ENCODE data around the gene HDAC4.

HDAC4 gene

GRCh38 chr2:239264492-239264837, 136.4 kb downstream of the HDAC4 start:
- TF ChIP-seq GATA3 (IDR thresholded peaks at IDR 0.05; ENCODE audit: low read depth, low read length): no peak
- TF ChIP-seq GATA2 (IDR thresholded peaks at IDR 0.05; ENCODE audit: low read depth, low read length): no peak

- no peak for TF ChIP-seq GATA2 (IDR thresholded peaks at IDR 0.05; ENCODE audit: low read depth, low read length)
- TF ChIP-seq GATA3 (IDR thresholded peaks at IDR 0.05; ENCODE audit: low read depth, low read length): no peak
These were observed 136.9 kb downstream of the HDAC4 start for GRCh38 chr2:239263669-239264491.

GRCh38 chr2:239263231-239263630, 137.6 kb downstream of the HDAC4 start:
- no peak for TF ChIP-seq GATA2 (IDR thresholded peaks at IDR 0.05; ENCODE audit: low read depth, low read length)
- TF ChIP-seq GATA3 (IDR thresholded peaks at IDR 0.05; ENCODE audit: low read depth, low read length): no peak

- no peak for TF ChIP-seq GATA2 (IDR thresholded peaks at IDR 0.05; ENCODE audit: low read depth, low read length)
- no peak for TF ChIP-seq GATA3 (IDR thresholded peaks at IDR 0.05; ENCODE audit: low read depth, low read length)
These were observed 138.2 kb downstream of the HDAC4 start for GRCh38 chr2:239262484-239263230.

- TF ChIP-seq GATA2 (IDR thresholded peaks at IDR 0.05; ENCODE audit: low read depth, low read length) (no peak), GATA3 (IDR thresholded peaks at IDR 0.05; ENCODE audit: low read depth, low read length) (no peak)
These were observed 138.9 kb downstream of the HDAC4 start for GRCh38 chr2:239261796-239262483.

GRCh38 chr2:239261356-239261755, 139.5 kb downstream of the HDAC4 start:
- TF ChIP-seq GATA2 (IDR thresholded peaks at IDR 0.05; ENCODE audit: low read depth, low read length) (no peak), GATA3 (IDR thresholded peaks at IDR 0.05; ENCODE audit: low read depth, low read length) (no peak)

- no peak for TF ChIP-seq GATA2 (IDR thresholded peaks at IDR 0.05; ENCODE audit: low read depth, low read length)
- no peak for TF ChIP-seq GATA3 (IDR thresholded peaks at IDR 0.05; ENCODE audit: low read depth, low read length)
These were observed 140.1 kb downstream of the HDAC4 start for GRCh38 chr2:239260546-239261327.

GRCh38 chr2:239259603-239260298, 141.1 kb downstream of the HDAC4 start:
- TF ChIP-seq GATA2 (IDR thresholded peaks at IDR 0.05; ENCODE audit: low read depth, low read length): no peak

GRCh38 chr2:239259173-239259572, 141.6 kb downstream of the HDAC4 start:
- TF ChIP-seq GATA3 (IDR thresholded peaks at IDR 0.05; ENCODE audit: low read depth, low read length) (no peak), GATA2 (IDR thresholded peaks at IDR 0.05; ENCODE audit: low read depth, low read length) (no peak)

GRCh38 chr2:239258248-239258647, 142.6 kb downstream of the HDAC4 start:
- no peak for TF ChIP-seq GATA2 (IDR thresholded peaks at IDR 0.05; ENCODE audit: low read depth, low read length)
- TF ChIP-seq GATA3 (IDR thresholded peaks at IDR 0.05; ENCODE audit: low read depth, low read length): no peak

GRCh38 chr2:239257511-239257937, 143.3 kb downstream of the HDAC4 start:
- TF ChIP-seq GATA2 (IDR thresholded peaks at IDR 0.05; ENCODE audit: low read depth, low read length) (no peak), GATA3 (IDR thresholded peaks at IDR 0.05; ENCODE audit: low read depth, low read length) (no peak)

- peak; percentile 52; the same call in 1 of the 2 replicates for TF ChIP-seq GATA2 (IDR thresholded peaks at IDR 0.05; ENCODE audit: low read depth, low read length)
- TF ChIP-seq GATA3 (IDR thresholded peaks at IDR 0.05; ENCODE audit: low read depth, low read length): no peak
These were observed 144.5 kb downstream of the HDAC4 start for GRCh38 chr2:239256350-239256743.

Measured in SH-SY5Y (cell line).